Neural progenitor cell (in vitro differentiated cells): Measurements from ENCODE around the gene CNN1. TPM values are rescaled to one million over a fixed set of nuclear protein-coding genes. Genes with fewer than 3 reads are reported as not detected.
A peak's percentile ranks its signal among the peaks of the same experiment; 100 is the strongest.

Experiments
- DNase-seq: peaks from one replicate; pipeline ENCODE4 v3.0.0-alpha.2; 2016; ENCODE audit warnings: low spot score
- H2AFZ ChIP-seq: fragments of 200-600 bp; sonication (generic); replicated peaks from 2 replicates; pipeline ENCODE4 v1.6.1; 2016; ENCODE audit warnings: antibody characterized with exemption
- H3F3A ChIP-seq: fragments of 200-600 bp; sonication (generic); 2 replicates; pipeline ENCODE4 v1.6.1; 2016; ENCODE audit warnings: antibody characterized with exemption, low read depth
- H3K27ac ChIP-seq: fragments of 200-600 bp; sonication (generic); 2 replicates; pipeline ENCODE4 v1.5.1; 2016; ENCODE audit warnings: mild to moderate bottlenecking
- H3K27me3 ChIP-seq: fragments of 200-600 bp; sonication (generic); 2 replicates; pipeline ENCODE4 v1.6.1; 2016; ENCODE audit warnings: mild to moderate bottlenecking, moderate library complexity
- H3K36me3 ChIP-seq: fragments of 200-600 bp; sonication (generic); 2 replicates; pipeline ENCODE4 v1.5.1; 2016
- H3K4me1 ChIP-seq: fragments of 200-600 bp; sonication (generic); 2 replicates; pipeline ENCODE4 v1.6.1; 2016; ENCODE audit warnings: mixed run types
- H3K4me2 ChIP-seq: fragments of 200-600 bp; sonication (generic); 2 replicates; pipeline ENCODE4 v1.6.1; 2016
- H3K4me3 ChIP-seq: fragments of 200-600 bp; sonication (generic); 2 replicates; pipeline ENCODE4 v1.5.1; 2016
- H3K79me2 ChIP-seq: fragments of 200-600 bp; sonication (generic); 2 replicates; pipeline ENCODE4 v1.6.1; 2016; ENCODE audit warnings: low read depth
- H3K9ac ChIP-seq: fragments of 200-600 bp; sonication (generic); 2 replicates; pipeline ENCODE4 v1.6.1; 2016
- H3K9me3 ChIP-seq: fragments of 200-600 bp; sonication (generic); 2 replicates; pipeline ENCODE4 v1.5.1; 2016; ENCODE audit warnings: low read depth
- H4K20me1 ChIP-seq: fragments of 200-600 bp; sonication (generic); 2 replicates; pipeline ENCODE4 v1.6.1; 2016; ENCODE audit warnings: low read depth
- H3K27ac Mint-ChIP-seq: 3 replicates; pipeline ENCODE4 v1.8.0; 2021; ENCODE audit warnings: mixed read lengths
- H3K27me3 Mint-ChIP-seq: 2 replicates; pipeline ENCODE4 v1.8.0; 2022; ENCODE audit warnings: low read depth, mild to moderate bottlenecking, inconsistent platforms, moderate library complexity, mixed read lengths; ENCODE audit not compliant: insufficient read depth
- H3K36me3 Mint-ChIP-seq: 3 replicates; pipeline ENCODE4 v1.8.0; 2021; ENCODE audit warnings: mixed read lengths
- H3K4me1 Mint-ChIP-seq: 3 replicates; pipeline ENCODE4 v1.8.0; 2021; ENCODE audit warnings: mixed read lengths
- H3K4me3 Mint-ChIP-seq: 3 replicates; pipeline ENCODE4 v1.8.0; 2021; ENCODE audit warnings: mild to moderate bottlenecking, moderate library complexity, mixed read lengths
- H3K9me3 Mint-ChIP-seq: 3 replicates; pipeline ENCODE4 v1.8.0; 2020; ENCODE audit warnings: mixed read lengths
- EZH2 ChIP-seq: fragments of 200-600 bp; sonication (generic); IDR thresholded peaks from 2 replicates; pipeline ENCODE4 v1.6.1; 2017; ENCODE audit warnings: antibody characterized with exemption, mild to moderate bottlenecking, moderate library complexity
- EZH2phosphoT487 ChIP-seq: fragments of 200-600 bp; sonication (generic); IDR thresholded peaks from 2 replicates; pipeline ENCODE4 v1.6.1; 2017; ENCODE audit warnings: antibody characterized with exemption
- total RNA-seq: library from RNA; depleted of rRNA; stranded (reverse); fragments of >200 nt; gene quantifications from 2 replicates; pipeline ENCODE4 v1.2.3, GENCODE V29; 2015; ENCODE audit warnings: low replicate concordance
- TF ChIP-seq, protein P1 (sequence below): fragments of 200-600 bp; sonication (generic); IDR thresholded peaks from 2 replicates; pipeline ENCODE4 v1.5.1; 2017; ENCODE audit warnings: antibody characterized with exemption, mild to moderate bottlenecking

Gene CNN1
- total RNA-seq, 1 donor from 2014 or later: 7.0 TPM

DNA sequence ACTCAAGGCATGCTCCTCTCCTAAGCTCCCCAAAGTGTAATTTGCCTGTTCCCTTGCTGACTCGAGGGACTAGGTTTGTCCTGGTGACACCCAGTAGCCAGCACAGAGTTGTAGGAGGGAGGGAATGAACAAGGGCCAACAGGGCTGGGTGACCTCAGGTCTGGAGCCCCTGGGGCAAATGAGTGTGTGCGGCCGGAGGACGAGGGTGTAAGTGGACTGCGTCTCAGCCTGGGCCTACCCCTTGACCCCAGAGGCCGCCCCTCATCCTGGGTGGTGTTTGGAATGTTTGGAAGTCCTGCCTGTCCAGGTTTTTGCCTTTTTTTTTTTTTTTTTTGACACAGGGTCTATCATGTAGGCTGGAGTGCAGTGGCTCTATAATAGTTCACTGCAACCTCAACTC is 31.7 kb upstream of the CNN1 start:
- H3K4me1 Mint-ChIP-seq: peaks cover 14% of the 10 kb centered on the region
- Histone ChIP-seq H3K4me2 (no peak overlapping the region), H3K9ac (no peak overlapping the region), H3K27me3 (no peaks in the 10 kb centered on the region), H3F3A (peaks cover 10% of the 10 kb centered on the region), H3K27ac (no peak overlapping the region), H3K9me3 (no peaks in the 10 kb centered on the region), H3K36me3 (no peaks in the 10 kb centered on the region), H3K4me1 (no peaks in the 10 kb centered on the region), H3K4me3 (no peak overlapping the region), H3K79me2 (peaks cover 18% of the 10 kb centered on the region), H2AFZ (no peak overlapping the region), H4K20me1 (no peaks in the 10 kb centered on the region)
- H3K9me3 Mint-ChIP-seq: no peaks in the 10 kb centered on the region
- peak overlapping the region; percentile 91 for H3K4me3 Mint-ChIP-seq
- TF ChIP-seq EZH2 (no peak), EZH2phosphoT487 (no peak)
- TF ChIP-seq, protein P1, sequence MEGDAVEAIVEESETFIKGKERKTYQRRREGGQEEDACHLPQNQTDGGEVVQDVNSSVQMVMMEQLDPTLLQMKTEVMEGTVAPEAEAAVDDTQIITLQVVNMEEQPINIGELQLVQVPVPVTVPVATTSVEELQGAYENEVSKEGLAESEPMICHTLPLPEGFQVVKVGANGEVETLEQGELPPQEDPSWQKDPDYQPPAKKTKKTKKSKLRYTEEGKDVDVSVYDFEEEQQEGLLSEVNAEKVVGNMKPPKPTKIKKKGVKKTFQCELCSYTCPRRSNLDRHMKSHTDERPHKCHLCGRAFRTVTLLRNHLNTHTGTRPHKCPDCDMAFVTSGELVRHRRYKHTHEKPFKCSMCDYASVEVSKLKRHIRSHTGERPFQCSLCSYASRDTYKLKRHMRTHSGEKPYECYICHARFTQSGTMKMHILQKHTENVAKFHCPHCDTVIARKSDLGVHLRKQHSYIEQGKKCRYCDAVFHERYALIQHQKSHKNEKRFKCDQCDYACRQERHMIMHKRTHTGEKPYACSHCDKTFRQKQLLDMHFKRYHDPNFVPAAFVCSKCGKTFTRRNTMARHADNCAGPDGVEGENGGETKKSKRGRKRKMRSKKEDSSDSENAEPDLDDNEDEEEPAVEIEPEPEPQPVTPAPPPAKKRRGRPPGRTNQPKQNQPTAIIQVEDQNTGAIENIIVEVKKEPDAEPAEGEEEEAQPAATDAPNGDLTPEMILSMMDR: no peak
- H3K27ac Mint-ChIP-seq: no peak overlapping the region
- no peak for DNase-seq
- H3K27me3 Mint-ChIP-seq: peaks cover 9% of the 10 kb centered on the region
- H3K36me3 Mint-ChIP-seq: peaks cover 8% of the 10 kb centered on the region

DNA sequence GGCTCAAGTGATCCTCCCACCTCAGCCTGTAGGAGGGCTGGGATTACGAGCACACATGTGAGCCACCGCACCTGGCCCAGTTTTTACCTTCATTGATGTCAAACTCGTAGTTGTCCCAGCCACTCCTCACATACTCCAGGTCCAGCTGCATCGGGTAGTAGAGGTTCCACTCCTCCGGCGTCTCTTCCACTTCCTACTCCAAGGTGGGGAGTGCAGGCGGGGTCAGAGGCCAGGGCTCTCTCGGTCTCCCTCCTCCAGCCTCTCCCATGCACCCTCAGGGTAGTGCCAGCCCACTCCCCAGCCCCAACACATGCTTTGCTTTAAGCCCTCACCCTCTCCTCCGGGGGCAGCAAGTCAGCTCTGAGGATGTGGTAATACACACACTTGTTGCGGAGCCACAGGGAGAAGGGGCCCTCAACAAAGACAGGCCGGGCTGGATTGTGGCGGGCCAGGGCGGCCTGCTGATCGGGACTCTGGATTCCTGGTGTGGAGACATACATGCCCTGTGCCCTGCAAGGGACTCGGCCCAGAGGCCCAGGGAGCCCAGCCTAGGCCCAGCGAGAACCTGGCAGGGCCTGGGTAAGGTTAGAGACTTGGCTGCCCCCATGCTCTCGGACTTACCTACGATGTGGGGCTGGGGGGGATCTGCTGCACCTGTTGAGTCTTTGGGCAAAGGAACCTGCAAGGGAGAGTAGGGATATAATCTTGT is 31.1 kb upstream of the CNN1 start:
- no peak overlapping the region for H3K9ac ChIP-seq
- no peak overlapping the region for H3K4me2 ChIP-seq
- peaks cover 14% of the 10 kb centered on the region for H3K4me1 Mint-ChIP-seq
- H3K27me3 Mint-ChIP-seq: peaks cover 9% of the 10 kb centered on the region
- H3K27ac ChIP-seq: no peak overlapping the region
- no peaks in the 10 kb centered on the region for H3K4me1 ChIP-seq
- H3K79me2 ChIP-seq: peaks cover 18% of the 10 kb centered on the region
- no peak overlapping the region for H3K27ac Mint-ChIP-seq
- peaks cover 10% of the 10 kb centered on the region for H3F3A ChIP-seq
- no peaks in the 10 kb centered on the region for H3K27me3 ChIP-seq
- no peak for DNase-seq
- H3K4me3 ChIP-seq: no peak overlapping the region
- H3K9me3 Mint-ChIP-seq: no peaks in the 10 kb centered on the region
- H2AFZ ChIP-seq: no peak overlapping the region
- H3K4me3 Mint-ChIP-seq: peak overlapping the region; percentile 30
- no peaks in the 10 kb centered on the region for H4K20me1 ChIP-seq
- H3K36me3 Mint-ChIP-seq: peaks cover 10% of the 10 kb centered on the region
- TF ChIP-seq EZH2 (no peak), EZH2phosphoT487 (no peak)
- TF ChIP-seq, protein P1: no peak
- H3K36me3 ChIP-seq: no peaks in the 10 kb centered on the region
- no peaks in the 10 kb centered on the region for H3K9me3 ChIP-seq

DNA sequence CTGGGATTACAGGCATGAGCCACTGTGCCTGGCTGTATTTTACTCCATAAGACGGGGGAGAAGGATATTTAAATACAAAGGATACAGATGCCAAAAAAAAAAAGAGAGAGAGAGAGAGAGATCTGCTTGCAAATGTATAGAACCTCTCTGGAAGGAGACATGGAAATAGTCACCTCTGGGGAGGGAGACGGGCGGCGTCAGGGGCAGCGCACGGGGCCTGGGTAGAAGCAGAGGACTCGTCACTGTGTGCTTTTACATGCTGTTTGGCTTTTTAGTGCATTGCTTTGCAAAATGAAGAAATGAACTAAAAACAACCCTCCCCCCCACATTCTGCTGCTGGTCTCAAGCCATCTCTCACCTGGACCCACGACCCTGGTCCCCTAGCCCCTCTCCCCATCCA is 28.2 kb upstream of the CNN1 start:
- no peak for DNase-seq
- Mint-ChIP-seq H3K36me3 (peaks cover 7% of the 10 kb centered on the region), H3K4me1 (peaks cover 7% of the 10 kb centered on the region), H3K9me3 (no peaks in the 10 kb centered on the region), H3K27me3 (peaks cover 6% of the 10 kb centered on the region), H3K4me3 (no peak overlapping the region), H3K27ac (no peak overlapping the region)
- no peaks in the 10 kb centered on the region for H3K9me3 ChIP-seq
- no peak overlapping the region for H3K27ac ChIP-seq
- H3K4me3 ChIP-seq: no peak overlapping the region
- H3K4me1 ChIP-seq: no peaks in the 10 kb centered on the region
- no peaks in the 10 kb centered on the region for H3K79me2 ChIP-seq
- H3F3A ChIP-seq: peaks cover 6% of the 10 kb centered on the region
- no peak overlapping the region for H3K4me2 ChIP-seq
- H3K27me3 ChIP-seq: no peaks in the 10 kb centered on the region
- H3K36me3 ChIP-seq: no peaks in the 10 kb centered on the region
- H4K20me1 ChIP-seq: no peaks in the 10 kb centered on the region
- H3K9ac ChIP-seq: no peak overlapping the region
- TF ChIP-seq EZH2phosphoT487: no peak
- TF ChIP-seq, protein P1: no peak
- no peak overlapping the region for H2AFZ ChIP-seq
